ENCODE measurements around the gene ZCCHC24.
A peak's percentile ranks its signal among the peaks of the same experiment; 100 is the strongest.

Gene ZCCHC24

GRCh38 chr10:79409726-79410085 lies 35.7 kb downstream of the ZCCHC24 start:
- DNase-seq = no peak

GRCh38 chr10:79409038-79409725 lies 36.2 kb downstream of the ZCCHC24 start:
- DNase-seq = no peak

- DNase-seq = no peak
Observed at GRCh38 chr10:79407811-79408795, 37.3 kb downstream of the ZCCHC24 start.

- DNase-seq = no peak
Observed at GRCh38 chr10:79407423-79407796, 38.0 kb downstream of the ZCCHC24 start.

GRCh38 chr10:79406683-79407422 lies 38.6 kb downstream of the ZCCHC24 start:
- no peak for DNase-seq

GRCh38 chr10:79405995-79406515 lies 39.4 kb downstream of the ZCCHC24 start:
- DNase-seq = no peak

GRCh38 chr10:79405221-79405994 lies 40.0 kb downstream of the ZCCHC24 start:
- DNase-seq = no peak

- no peak for DNase-seq
Observed at GRCh38 chr10:79404690-79405131, 40.7 kb downstream of the ZCCHC24 start.

GRCh38 chr10:79404231-79404609 lies 41.2 kb downstream of the ZCCHC24 start:
- no peak for DNase-seq

GRCh38 chr10:79403441-79404230 lies 41.8 kb downstream of the ZCCHC24 start:
- no peak for DNase-seq

GRCh38 chr10:79402951-79403350 lies 42.5 kb downstream of the ZCCHC24 start:
- DNase-seq = no peak

GRCh38 chr10:79402625-79402946 lies 42.8 kb downstream of the ZCCHC24 start:
- DNase-seq = no peak

- DNase-seq = no peak
Observed at GRCh38 chr10:79401015-79401921, 44.2 kb downstream of the ZCCHC24 start.

- peak; percentile 42 for DNase-seq
Observed at GRCh38 chr10:79400146-79401004, 45.0 kb downstream of the ZCCHC24 start.

- no peak for DNase-seq
Observed at GRCh38 chr10:79399223-79399831, 46.1 kb downstream of the ZCCHC24 start.

GRCh38 chr10:79398642-79399041 lies 46.8 kb downstream of the ZCCHC24 start:
- DNase-seq = no peak

GRCh38 chr10:79397575-79398303 lies 47.7 kb downstream of the ZCCHC24 start:
- DNase-seq = no peak

GRCh38 chr10:79397051-79397450 lies 48.4 kb downstream of the ZCCHC24 start:
- no peak for DNase-seq
